Upper lobe of right lung (tissue), 1 donor: ENCODE data around the gene ASIC5. TPM values are rescaled to one million over a fixed set of nuclear protein-coding genes. Genes with fewer than 3 reads are reported as not detected.
A peak's percentile ranks its signal among the peaks of the same experiment; 100 is the strongest.

Source experiments
- ATAC-seq: fragments of 200-7000 bp; cut with Tn5 transposase; one replicate; pipeline ENCODE4 v1.9.1; 2020; ENCODE audit warnings: mild to moderate bottlenecking, moderate library complexity
- DNase-seq: peaks from one replicate; pipeline ENCODE4 v3.0.0-alpha.2; 2020
- H3K27ac ChIP-seq: fragments of 200-600 bp; one replicate; pipeline ENCODE4 v1.8.0; 2022
- H3K27me3 ChIP-seq: fragments of 200-600 bp; one replicate; pipeline ENCODE4 v1.8.0; 2022; ENCODE audit warnings: mild to moderate bottlenecking
- H3K36me3 ChIP-seq: fragments of 200-600 bp; one replicate; pipeline ENCODE4 v1.8.0; 2022
- H3K4me1 ChIP-seq: fragments of 200-600 bp; one replicate; pipeline ENCODE4 v1.8.0; 2022
- H3K4me3 ChIP-seq: fragments of 200-600 bp; one replicate; pipeline ENCODE4 v1.8.0; 2022; ENCODE audit warnings: mild to moderate bottlenecking
- H3K9me3 ChIP-seq: fragments of 200-600 bp; one replicate; pipeline ENCODE4 v1.8.0; 2022
- CTCF ChIP-seq: fragments of 200-600 bp; IDR thresholded peaks from one replicate; pipeline ENCODE4 v1.8.0; 2022; ENCODE audit warnings: antibody characterized with exemption
- intact Hi-C: fragments of 100-400 bp; cut with DNase I; formaldehyde crosslinking; loops from one replicate; pipeline ENCODE4 v1.11.0; 2022
- total RNA-seq: library from RNA; stranded (reverse); fragmentation: NEBNext Ultra II Directional; extraction: Animal tissue kit (Norgen Biotek cat#: 25700); gene quantifications from one replicate; pipeline ENCODE4 v1.2.1, GENCODE V29; 2021
- donor health status: DM: no; HTN: yes; CAD: no; lungs with severe emphysema.

Gene ASIC5
- total RNA-seq, 1 donor from 2014 or later: not detected

- DNase-seq (no peak), ATAC-seq (no peak)
- Histone ChIP-seq H3K27me3 (no peaks in the 10 kb centered on the region), H3K4me1 (no peaks in the 10 kb centered on the region), H3K27ac (no peak overlapping the region), H3K36me3 (no peaks in the 10 kb centered on the region), H3K9me3 (no peaks in the 10 kb centered on the region), H3K4me3 (no peak overlapping the region)
- intact Hi-C loops: no loop called here
- TF ChIP-seq CTCF: no peak
These were observed 21.9 kb upstream of the ASIC5 start for GRCh38 chr4:155887847-155888570.

- Histone ChIP-seq H3K4me3 (no peak overlapping the region), H3K36me3 (no peaks in the 10 kb centered on the region), H3K9me3 (no peaks in the 10 kb centered on the region), H3K27ac (no peak overlapping the region), H3K27me3 (no peaks in the 10 kb centered on the region), H3K4me1 (no peaks in the 10 kb centered on the region)
- DNase-seq (no peak), ATAC-seq (no peak)
- TF ChIP-seq CTCF: no peak
- intact Hi-C loops: no loop called here
These were observed 21.0 kb upstream of the ASIC5 start for GRCh38 chr4:155887045-155887444.

GRCh38 chr4:155885666-155886065, 19.6 kb upstream of the ASIC5 start:
- H3K36me3 ChIP-seq: no peaks in the 10 kb centered on the region
- H3K4me1 ChIP-seq: no peaks in the 10 kb centered on the region
- no peak for DNase-seq
- no peaks in the 10 kb centered on the region for H3K9me3 ChIP-seq
- no peak for TF ChIP-seq CTCF
- intact Hi-C loops: no loop called here
- H3K27me3 ChIP-seq: no peaks in the 10 kb centered on the region
- peak; percentile 36 for ATAC-seq
- no peak overlapping the region for H3K4me3 ChIP-seq
- no peak overlapping the region for H3K27ac ChIP-seq

- no peaks in the 10 kb centered on the region for H3K27me3 ChIP-seq
- intact Hi-C loops: no loop called here
- no peak overlapping the region for H3K27ac ChIP-seq
- DNase-seq: no peak
- H3K4me3 ChIP-seq: no peak overlapping the region
- H3K9me3 ChIP-seq: no peaks in the 10 kb centered on the region
- no peak for TF ChIP-seq CTCF
- ATAC-seq: no peak
- H3K36me3 ChIP-seq: no peaks in the 10 kb centered on the region
- no peaks in the 10 kb centered on the region for H3K4me1 ChIP-seq
These were observed 17.8 kb upstream of the ASIC5 start for GRCh38 chr4:155883895-155884294.

- Histone ChIP-seq H3K4me3 (no peak overlapping the region), H3K36me3 (no peaks in the 10 kb centered on the region), H3K4me1 (no peaks in the 10 kb centered on the region), H3K9me3 (no peaks in the 10 kb centered on the region), H3K27me3 (no peaks in the 10 kb centered on the region), H3K27ac (no peak overlapping the region)
- intact Hi-C loops: no loop called here
- no peak for ATAC-seq
- TF ChIP-seq CTCF: no peak
- DNase-seq: no peak
These were observed 15.5 kb upstream of the ASIC5 start for GRCh38 chr4:155881555-155881954.

GRCh38 chr4:155879767-155880166, 13.7 kb upstream of the ASIC5 start:
- Histone ChIP-seq H3K36me3 (no peaks in the 10 kb centered on the region), H3K9me3 (no peaks in the 10 kb centered on the region), H3K4me3 (no peak overlapping the region), H3K27me3 (no peaks in the 10 kb centered on the region), H3K27ac (no peak overlapping the region), H3K4me1 (no peaks in the 10 kb centered on the region)
- DNase-seq (no peak), ATAC-seq (no peak)
- TF ChIP-seq CTCF: no peak
- intact Hi-C loops: no loop called here
